Progenitor cell of endocrine pancreas (in vitro differentiated cells): ENCODE results near the gene TMEM239. TPM values are rescaled to one million over a fixed set of nuclear protein-coding genes. Genes with fewer than 3 reads are reported as not detected.

Experiments used
- DNase-seq: peaks from one replicate; pipeline ENCODE4 v3.0.0; 2021; ENCODE audit warnings: low spot score; ENCODE audit not compliant: unreplicated experiment
- H3K27ac Mint-ChIP-seq: 2 replicates; pipeline ENCODE4 v1.8.0; 2021; ENCODE audit warnings: mild to moderate bottlenecking, moderate library complexity, mixed read lengths
- H3K27me3 Mint-ChIP-seq: 2 replicates; pipeline ENCODE4 v1.8.0; 2021; ENCODE audit warnings: mixed read lengths
- H3K36me3 Mint-ChIP-seq: 2 replicates; pipeline ENCODE4 v1.8.0; 2022; ENCODE audit warnings: mixed read lengths; ENCODE audit not compliant: insufficient read depth
- H3K4me1 Mint-ChIP-seq: 2 replicates; pipeline ENCODE4 v1.8.0; 2021; ENCODE audit warnings: low read depth, mixed read lengths
- H3K4me3 Mint-ChIP-seq: 2 replicates; pipeline ENCODE4 v1.8.0; 2021; ENCODE audit warnings: low read depth, mild to moderate bottlenecking, moderate library complexity, mixed read lengths
- H3K9me3 Mint-ChIP-seq: 2 replicates; pipeline ENCODE4 v1.8.0; 2021; ENCODE audit warnings: low read depth, mixed read lengths
- CTCF ChIP-seq: fragments of 200-600 bp; sonication (generic); IDR thresholded peaks from one replicate; pipeline ENCODE4 v1.5.0; 2021; ENCODE audit warnings: antibody characterized with exemption, mild to moderate bottlenecking; ENCODE audit not compliant: unreplicated experiment
- total RNA-seq: library from RNA; stranded (reverse); gene quantifications from 2 replicates; pipeline ENCODE4 v1.2.1, GENCODE V29; 2021

TMEM239 gene
- total RNA-seq, 1 donor from 2014 or later: not detected

GRCh38 chr20:2817891-2818595 lies 1.9 kb downstream of the TMEM239 start:
- no peak for DNase-seq
- peaks cover 3% of the 10 kb centered on the region for H3K9me3 Mint-ChIP-seq
- H3K27me3 Mint-ChIP-seq: peaks cover 50% of the 10 kb centered on the region
- no peak overlapping the region for H3K27ac Mint-ChIP-seq
- H3K4me1 Mint-ChIP-seq: peaks cover 9% of the 10 kb centered on the region
- no peaks in the 10 kb centered on the region for H3K36me3 Mint-ChIP-seq
- TF ChIP-seq CTCF: no peak
- H3K4me3 Mint-ChIP-seq: no peak overlapping the region

GRCh38 chr20:2820084-2820895 lies 4.1 kb downstream of the TMEM239 start:
- Mint-ChIP-seq H3K27ac (no peak overlapping the region), H3K36me3 (no peaks in the 10 kb centered on the region), H3K9me3 (no peaks in the 10 kb centered on the region), H3K4me3 (no peak overlapping the region), H3K27me3 (peaks cover 42% of the 10 kb centered on the region), H3K4me1 (peaks cover 9% of the 10 kb centered on the region)
- no peak for DNase-seq
- TF ChIP-seq CTCF: no peak

GRCh38 chr20:2820896-2821869 lies 5.0 kb downstream of the TMEM239 start:
- Mint-ChIP-seq H3K4me1 (peaks cover 9% of the 10 kb centered on the region), H3K4me3 (no peak overlapping the region), H3K27me3 (peaks cover 44% of the 10 kb centered on the region), H3K27ac (no peak overlapping the region), H3K9me3 (no peaks in the 10 kb centered on the region), H3K36me3 (no peaks in the 10 kb centered on the region)
- no peak for DNase-seq
- no peak for TF ChIP-seq CTCF

- H3K36me3 Mint-ChIP-seq: no peaks in the 10 kb centered on the region
- H3K27me3 Mint-ChIP-seq: peaks cover 53% of the 10 kb centered on the region
- H3K4me3 Mint-ChIP-seq: no peak overlapping the region
- no peak overlapping the region for H3K27ac Mint-ChIP-seq
- H3K9me3 Mint-ChIP-seq: peaks cover under 1% of the 10 kb centered on the region
- TF ChIP-seq CTCF: no peak
- DNase-seq: no peak
- peaks cover 9% of the 10 kb centered on the region for H3K4me1 Mint-ChIP-seq
Observed at GRCh38 chr20:2822073-2822472, 5.9 kb downstream of the TMEM239 start.

- H3K27me3 Mint-ChIP-seq: peaks cover 45% of the 10 kb centered on the region
Observed at GRCh38 chr20:2825761-2826160, 9.6 kb downstream of the TMEM239 start.

More at GRCh38 chr20:2825761-2826160, 9.6 kb downstream of the TMEM239 start:
- no peak for DNase-seq
- Mint-ChIP-seq H3K4me3 (no peak overlapping the region), H3K9me3 (peaks cover 3% of the 10 kb centered on the region), H3K4me1 (peaks cover 2% of the 10 kb centered on the region), H3K36me3 (no peaks in the 10 kb centered on the region), H3K27ac (no peak overlapping the region)
- TF ChIP-seq CTCF: no peak
